Measurements from ENCODE around the gene PLD3.

PLD3 gene

GRCh38 chr19:40348125-40348913 lies at the start of gene PLD3, which contains the start of gene C19orf47:
PLD3 (plus strand) TSS chr19:40348695; CDS start chr19:40366484, 17,789 bp downstream.
C19orf47 (minus strand) TSS chr19:40348397; CDS start chr19:40341857, 6,540 bp downstream.
- H3K4me3 ChIP-seq (ENCODE audit: low read length), result peak within 1 kb of the TSS; percentile 99

GRCh38 chr19:40300668-40301067 lies 47.8 kb upstream of the PLD3 start:
- no peak overlapping the region for H3K4me3 ChIP-seq (ENCODE audit: low read length)
- no peak for TF ChIP-seq ZNF274 (IDR thresholded peaks at IDR 0.05; ENCODE audit: low read depth, low read length)

More at GRCh38 chr19:40348125-40348913, at the start of gene PLD3, which contains the start of gene C19orf47:
- TF ChIP-seq ZNF274 (IDR thresholded peaks at IDR 0.05; ENCODE audit: low read depth, low read length), result no peak

GRCh38 chr19:40302224-40303011 lies 46.1 kb upstream of the PLD3 start:
- no peak overlapping the region for H3K4me3 ChIP-seq (ENCODE audit: low read length)
- no peak for TF ChIP-seq ZNF274 (IDR thresholded peaks at IDR 0.05; ENCODE audit: low read depth, low read length)

GRCh38 chr19:40303765-40304164 lies 44.7 kb upstream of the PLD3 start:
- H3K4me3 ChIP-seq (ENCODE audit: low read length), result no peak overlapping the region
- no peak for TF ChIP-seq ZNF274 (IDR thresholded peaks at IDR 0.05; ENCODE audit: low read depth, low read length)

- no peak for TF ChIP-seq ZNF274 (IDR thresholded peaks at IDR 0.05; ENCODE audit: low read depth, low read length)
- no peak overlapping the region for H3K4me3 ChIP-seq (ENCODE audit: low read length)
Observed at GRCh38 chr19:40304306-40304705, 44.2 kb upstream of the PLD3 start.

- no peak overlapping the region for H3K4me3 ChIP-seq (ENCODE audit: low read length)
- no peak for TF ChIP-seq ZNF274 (IDR thresholded peaks at IDR 0.05; ENCODE audit: low read depth, low read length)
Observed at GRCh38 chr19:40305403-40305802, 43.1 kb upstream of the PLD3 start.

- no peak overlapping the region for H3K4me3 ChIP-seq (ENCODE audit: low read length)
- no peak for TF ChIP-seq ZNF274 (IDR thresholded peaks at IDR 0.05; ENCODE audit: low read depth, low read length)
Observed at GRCh38 chr19:40309666-40310065, 38.8 kb upstream of the PLD3 start.

GRCh38 chr19:40312533-40312932 lies 36.0 kb upstream of the PLD3 start:
- no peak overlapping the region for H3K4me3 ChIP-seq (ENCODE audit: low read length)
- no peak for TF ChIP-seq ZNF274 (IDR thresholded peaks at IDR 0.05; ENCODE audit: low read depth, low read length)

GRCh38 chr19:40313229-40313983 lies 35.1 kb upstream of the PLD3 start:
- no peak overlapping the region for H3K4me3 ChIP-seq (ENCODE audit: low read length)
- no peak for TF ChIP-seq ZNF274 (IDR thresholded peaks at IDR 0.05; ENCODE audit: low read depth, low read length)

- TF ChIP-seq ZNF274 (IDR thresholded peaks at IDR 0.05; ENCODE audit: low read depth, low read length), result no peak
- no peak overlapping the region for H3K4me3 ChIP-seq (ENCODE audit: low read length)
Observed at GRCh38 chr19:40314656-40315055, 33.8 kb upstream of the PLD3 start.

- TF ChIP-seq ZNF274 (IDR thresholded peaks at IDR 0.05; ENCODE audit: low read depth, low read length), result no peak
- no peak overlapping the region for H3K4me3 ChIP-seq (ENCODE audit: low read length)
Observed at GRCh38 chr19:40315812-40316470, 32.6 kb upstream of the PLD3 start.

GRCh38 chr19:40317338-40317737 lies 31.2 kb upstream of the PLD3 start:
- no peak for TF ChIP-seq ZNF274 (IDR thresholded peaks at IDR 0.05; ENCODE audit: low read depth, low read length)
- H3K4me3 ChIP-seq (ENCODE audit: low read length), result no peak overlapping the region

GRCh38 chr19:40320558-40320935 lies 27.9 kb upstream of the PLD3 start:
- TF ChIP-seq ZNF274 (IDR thresholded peaks at IDR 0.05; ENCODE audit: low read depth, low read length), result no peak
- no peak overlapping the region for H3K4me3 ChIP-seq (ENCODE audit: low read length)

- no peak for TF ChIP-seq ZNF274 (IDR thresholded peaks at IDR 0.05; ENCODE audit: low read depth, low read length)
- H3K4me3 ChIP-seq (ENCODE audit: low read length), result no peak overlapping the region
Observed at GRCh38 chr19:40321076-40321475, 27.4 kb upstream of the PLD3 start.
